Stimulated activated CD4-positive, alpha-beta T cell treated with anti-CD3 and anti-CD28 coated beads, Interleukin-2, amount 100 ng/mL, for 48 hours (primary cell): Measurements from ENCODE around the gene AXL.
A peak's percentile ranks its signal among the peaks of the same experiment; 100 is the strongest.

Experiments used
- DNase-seq, 2 donors: peaks; one replicate each; pipeline ENCODE4 v3.0.0-alpha.2; 2020

AXL gene

DNA sequence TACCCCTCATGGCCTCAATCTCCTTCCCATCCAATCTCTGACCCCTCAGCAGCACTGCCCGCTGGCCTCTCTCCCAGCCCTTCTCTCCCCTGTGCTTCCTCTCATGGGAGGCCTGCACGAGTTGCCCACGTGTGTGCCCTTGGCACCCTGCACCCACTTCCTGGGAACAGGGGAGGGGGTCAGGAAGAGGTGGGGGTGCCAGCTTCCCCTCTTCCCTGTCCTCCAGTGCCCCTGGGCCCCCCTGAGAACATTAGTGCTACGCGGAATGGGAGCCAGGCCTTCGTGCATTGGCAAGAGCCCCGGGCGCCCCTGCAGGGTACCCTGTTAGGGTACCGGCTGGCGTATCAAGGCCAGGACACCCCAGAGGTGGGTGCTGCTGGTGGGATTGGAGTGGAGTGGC is 19.2 kb downstream of the AXL start:
- no peak for DNase-seq

DNA sequence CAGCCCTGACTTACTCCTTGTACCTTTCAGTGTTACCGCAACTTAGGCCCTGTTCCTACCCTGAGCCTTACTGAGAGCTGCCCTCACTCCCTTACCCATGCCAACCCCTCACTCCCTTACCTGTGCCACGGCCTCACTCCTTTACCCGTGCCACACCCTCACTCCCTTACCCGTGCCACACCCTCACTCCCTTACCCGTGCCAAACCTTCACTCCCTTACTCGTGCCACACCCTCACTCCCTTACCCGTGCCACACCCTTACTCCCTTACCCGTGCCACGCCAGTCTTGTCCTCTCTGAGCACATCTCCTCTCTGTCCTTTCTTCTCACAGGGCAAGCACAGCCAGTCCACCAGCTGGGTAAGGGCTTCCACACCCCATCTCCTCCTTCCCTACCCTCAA is 20.3 kb downstream of the AXL start:
- no peak for DNase-seq

DNA sequence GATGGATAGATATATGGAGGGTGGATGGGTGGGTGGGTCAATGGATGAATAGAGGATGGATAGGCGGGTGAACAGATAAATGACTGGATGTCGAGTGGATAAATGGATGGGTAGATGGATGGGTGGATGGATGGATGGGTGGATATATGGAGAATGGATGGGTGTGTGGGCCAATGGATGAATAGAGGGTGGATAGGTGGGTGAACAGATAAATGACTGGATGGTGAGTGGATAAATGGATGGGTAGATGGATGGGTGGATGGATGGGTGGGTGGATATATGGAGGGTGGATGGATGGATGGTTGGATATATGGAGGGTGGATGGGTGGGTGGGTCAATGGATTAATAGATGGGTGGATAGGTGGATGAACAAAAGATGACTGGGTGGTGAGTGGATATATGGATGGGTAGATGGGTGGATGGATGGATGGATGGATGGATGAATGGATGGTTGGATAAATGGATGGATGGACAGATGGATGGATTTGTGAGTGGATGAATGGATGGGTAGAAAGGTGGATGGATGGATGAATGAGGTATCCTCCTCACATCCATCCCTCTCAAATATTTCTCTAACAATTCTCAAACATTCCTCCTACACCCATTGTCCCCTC is 21.0 kb downstream of the AXL start:
- no peak for DNase-seq

DNA sequence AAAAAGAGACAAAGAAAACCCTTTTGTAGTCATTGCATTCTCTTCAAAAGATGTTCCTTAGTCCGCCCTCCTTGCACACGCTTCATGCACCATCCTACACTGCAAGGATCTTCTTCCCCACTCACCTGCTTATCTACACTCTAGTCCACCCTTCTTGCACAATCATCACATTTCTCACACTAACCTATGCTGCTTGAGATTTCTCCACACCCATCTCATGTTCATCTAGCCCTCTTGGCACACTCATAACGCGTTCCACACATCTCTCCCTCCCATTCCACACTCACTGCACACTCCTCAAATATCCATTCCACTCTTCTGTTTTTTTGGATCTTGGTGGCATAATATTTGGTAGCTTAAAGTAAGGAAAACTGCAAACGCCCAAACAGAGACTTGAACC is 22.8 kb downstream of the AXL start:
- DNase-seq, result no peak

GRCh38 chr19:41244117-41244516 is 25.1 kb downstream of the AXL start:
- DNase-seq, result no peak

- DNase-seq, result no peak
Measured at GRCh38 chr19:41245843-41246242, 26.8 kb downstream of the AXL start.

DNA sequence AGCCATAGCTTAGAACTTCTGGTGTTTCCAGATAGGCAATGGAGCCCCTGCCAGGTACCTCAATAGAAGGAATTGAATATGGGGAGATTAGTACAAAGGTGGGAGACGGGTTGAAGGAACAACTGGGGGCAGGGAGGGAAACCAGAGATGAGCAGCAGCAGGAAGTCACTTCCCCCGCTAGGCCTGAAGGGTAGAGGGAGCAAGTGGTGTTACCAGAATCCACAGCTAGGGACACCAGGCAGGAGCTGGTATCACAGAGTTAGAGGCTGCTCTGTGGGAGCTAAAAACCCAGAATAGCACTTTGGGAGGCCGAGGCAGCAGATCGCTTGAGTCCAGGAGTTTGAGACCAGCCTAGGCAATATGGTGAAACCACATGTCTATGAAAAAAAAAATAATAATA is 29.9 kb downstream of the AXL start:
- no peak for DNase-seq

- no peak for DNase-seq
Measured at GRCh38 chr19:41249707-41250423, 30.8 kb downstream of the AXL start.

- no peak for DNase-seq
Measured at GRCh38 chr19:41253660-41254059, 34.6 kb downstream of the AXL start.

- no peak for DNase-seq
Measured at GRCh38 chr19:41255171-41255570, 36.1 kb downstream of the AXL start.

GRCh38 chr19:41261474-41262190 is 42.6 kb downstream of the AXL start:
- peak in 1 of 2 donors; percentile 4 for DNase-seq

GRCh38 chr19:41263042-41263849 is 44.2 kb downstream of the AXL start:
- peak; percentile 62 to 75 for DNase-seq

DNA sequence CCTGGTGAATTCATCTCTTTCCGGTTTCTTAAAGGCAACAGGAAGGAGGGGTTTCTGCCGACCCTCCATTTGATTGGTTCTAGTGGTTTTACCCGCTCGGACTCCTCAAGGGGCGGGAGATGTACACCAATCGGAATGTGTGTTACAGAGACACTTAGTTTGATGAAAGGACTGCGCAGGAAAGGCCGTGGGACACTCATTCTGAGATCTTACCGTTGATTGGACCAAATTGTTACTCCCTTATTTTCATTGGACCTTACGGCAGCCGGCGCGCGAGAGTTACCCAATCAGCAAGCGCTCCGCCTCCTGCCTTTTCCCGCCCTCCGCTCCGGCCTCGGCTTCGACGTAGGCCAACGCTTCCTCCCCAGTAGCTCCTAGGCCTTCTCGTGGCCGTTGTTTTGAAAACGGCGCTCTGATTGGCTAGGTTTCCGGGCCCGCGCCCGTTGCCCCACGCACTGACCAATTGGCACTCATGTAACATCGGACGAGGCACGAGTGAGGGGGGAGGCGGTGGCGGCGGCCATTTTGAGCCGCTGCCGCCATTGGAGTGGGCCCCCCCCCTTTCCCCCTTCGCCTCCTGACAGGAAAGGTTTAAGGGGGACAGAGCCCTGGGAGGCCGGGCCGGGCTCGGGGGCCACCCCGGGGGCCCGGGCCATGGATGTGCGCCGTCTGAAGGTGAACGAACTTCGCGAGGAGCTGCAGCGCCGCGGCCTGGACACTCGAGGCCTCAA is 45.0 kb downstream of the AXL start, which contains the start of gene HNRNPUL1:
Gene HNRNPUL1, plus strand, starts transcription at position 523 of the 731 bp plus-strand sequence. Its CDS starts 132 bp downstream, at position 655.
- peak; percentile 99 for DNase-seq

GRCh38 chr19:41264581-41265394 is 45.8 kb downstream of the AXL start:
- DNase-seq, result peak; percentile 59

DNA sequence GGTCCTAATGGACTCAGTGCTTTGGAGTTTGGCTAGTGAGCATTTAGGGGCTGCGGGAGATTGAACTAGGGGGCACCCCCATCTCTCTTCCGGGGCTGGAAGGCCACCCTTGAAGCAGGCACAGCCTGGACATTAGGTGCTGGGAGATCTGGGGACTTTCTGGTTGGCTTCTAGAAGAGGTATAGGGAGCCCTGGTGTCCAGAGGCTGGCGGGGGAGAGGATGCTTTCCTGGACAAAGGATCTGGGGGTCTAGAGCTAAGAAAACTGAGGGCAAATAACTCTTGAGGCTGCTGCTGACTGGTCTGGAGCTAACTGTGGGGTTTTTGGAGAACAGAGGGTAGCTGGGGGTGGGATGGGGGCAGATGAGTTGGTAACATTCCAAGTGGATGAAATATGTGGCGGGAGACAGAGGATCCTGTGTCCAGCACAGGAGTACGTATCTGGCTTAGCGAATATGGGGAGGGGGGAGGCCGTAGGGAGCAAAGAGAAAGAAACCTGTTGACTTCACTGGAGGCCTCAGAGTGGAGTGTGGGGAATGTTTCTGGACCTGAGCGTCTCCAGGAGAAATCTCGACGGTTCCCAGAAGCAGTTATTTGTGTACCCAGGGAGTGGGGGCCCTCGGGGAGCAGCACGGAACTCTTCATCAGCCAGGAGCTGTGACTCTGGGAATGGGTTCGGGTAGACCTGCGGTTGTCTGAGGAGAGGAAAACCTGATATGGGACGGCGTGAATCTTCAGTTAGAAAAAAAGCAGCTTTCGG is 46.6 kb downstream of the AXL start:
- no peak for DNase-seq

- no peak for DNase-seq
Measured at GRCh38 chr19:41269055-41269454, 50.0 kb downstream of the AXL start.

DNA sequence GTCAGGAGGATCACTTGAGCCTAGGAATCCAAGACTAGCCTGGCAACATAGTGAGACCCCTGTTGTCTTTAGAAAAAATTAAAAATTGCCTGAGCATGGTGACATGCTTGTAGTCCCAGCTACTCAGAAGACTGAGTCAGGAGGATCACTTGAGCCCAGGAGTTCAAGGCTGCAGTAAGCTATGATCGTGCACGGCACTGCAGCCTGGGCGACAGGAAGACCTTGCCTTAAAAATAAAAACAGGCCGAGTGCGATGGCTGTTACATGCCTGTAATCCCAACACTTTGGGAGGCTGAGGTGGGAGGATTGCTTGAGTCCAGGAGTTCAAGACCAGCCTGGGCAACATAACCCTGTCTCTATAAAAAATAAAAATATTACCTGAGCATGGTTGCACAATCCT is 50.5 kb downstream of the AXL start:
- no peak for DNase-seq

DNA sequence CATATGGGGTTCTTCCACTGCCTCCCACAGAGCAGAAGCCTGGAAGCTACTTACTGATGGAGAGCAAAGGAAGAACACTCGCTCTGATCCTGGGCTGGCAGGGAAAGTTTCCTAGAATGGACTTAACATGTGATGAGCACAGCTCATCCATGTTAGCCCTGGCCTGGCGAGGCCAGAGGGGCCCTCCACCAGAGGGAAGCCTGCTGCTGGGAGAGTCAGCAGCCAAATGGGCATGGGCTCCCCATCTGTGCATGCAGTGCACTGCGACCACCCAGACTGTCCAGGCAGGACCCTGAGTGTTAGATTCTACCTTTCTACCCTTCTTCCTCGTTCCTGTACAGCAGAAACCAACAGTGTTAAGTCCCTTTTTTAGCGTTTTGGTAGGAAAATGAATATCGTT is 54.1 kb downstream of the AXL start:
- DNase-seq, result no peak

GRCh38 chr19:41274802-41275201 is 55.8 kb downstream of the AXL start:
- no peak for DNase-seq

- DNase-seq, result no peak
Measured at GRCh38 chr19:41276231-41276630, 57.2 kb downstream of the AXL start.

GRCh38 chr19:41278478-41278877 is 59.5 kb downstream of the AXL start:
- no peak for DNase-seq
